OCI-LY1 (cell line): ENCODE results near the gene GNGT1.
A peak's percentile ranks its signal among the peaks of the same experiment; 100 is the strongest.

ENCODE experiments used
- H2AFZ ChIP-seq: fragments of 200-600 bp; sonication (generic), shearing (Covaris generic); 2 replicates; pipeline ENCODE4 v1.6.0; 2014; ENCODE audit warnings: antibody characterized with exemption, mild to moderate bottlenecking, low read length
- H3F3A ChIP-seq: fragments of 200-600 bp; sonication (generic), shearing (Covaris generic); 2 replicates; pipeline ENCODE4 v1.6.0; 2014; ENCODE audit warnings: mild to moderate bottlenecking, antibody characterized with exemption, low read length, moderate library complexity; ENCODE audit not compliant: insufficient read depth
- H3K27ac ChIP-seq: fragments of 200-600 bp; sonication (generic); 2 replicates; pipeline ENCODE4 v1.5.1; 2014; ENCODE audit warnings: low read length, mixed run types, mild to moderate bottlenecking, low read depth; ENCODE audit not compliant: poor library complexity, severe bottlenecking
- H3K27me3 ChIP-seq: fragments of 200-600 bp; sonication (generic); 2 replicates; pipeline ENCODE4 v1.6.0; 2014; ENCODE audit warnings: antibody characterized with exemption, mild to moderate bottlenecking, low read length, moderate library complexity; ENCODE audit not compliant: insufficient read depth
- H3K36me3 ChIP-seq: fragments of 200-600 bp; sonication (generic); 2 replicates; pipeline ENCODE4 v1.6.1; 2014; ENCODE audit warnings: mild to moderate bottlenecking, antibody characterized with exemption, low read length, moderate library complexity, mixed read lengths; ENCODE audit not compliant: insufficient read depth
- H3K4me1 ChIP-seq: fragments of 200-600 bp; sonication (generic); 2 replicates; pipeline ENCODE4 v1.5.1; 2014; ENCODE audit warnings: mild to moderate bottlenecking, low read length, moderate library complexity; ENCODE audit not compliant: insufficient read depth, severe bottlenecking
- H3K4me2 ChIP-seq: fragments of 200-600 bp; sonication (generic), shearing (Covaris generic); 2 replicates; pipeline ENCODE4 v1.6.1; 2014; ENCODE audit warnings: low read length
- H3K4me3 ChIP-seq: fragments of 200-600 bp; sonication (generic); 2 replicates; pipeline ENCODE4 v1.5.1; 2014; ENCODE audit warnings: low read length, low read depth, mild to moderate bottlenecking, mixed read lengths; ENCODE audit not compliant: poor library complexity, severe bottlenecking
- H3K79me2 ChIP-seq: fragments of 200-600 bp; shearing (Covaris generic); 2 replicates; pipeline ENCODE4 v1.6.1; 2016; ENCODE audit warnings: mixed run types, low read length, mixed read lengths; ENCODE audit not compliant: insufficient read depth
- H3K9ac ChIP-seq: fragments of 200-600 bp; sonication (generic), shearing (Covaris generic); 2 replicates; pipeline ENCODE4 v1.6.1; 2014; ENCODE audit warnings: mild to moderate bottlenecking, low read length, mixed read lengths
- H3K9me2 ChIP-seq: fragments of 200-600 bp; sonication (generic), shearing (Covaris generic); 2 replicates; pipeline ENCODE4 v1.6.1; 2014; ENCODE audit warnings: low read depth, mild to moderate bottlenecking, low read length, mixed read lengths
- H3K9me3 ChIP-seq: fragments of 200-600 bp; shearing (Covaris generic); 2 replicates; pipeline ENCODE4 v1.6.1; 2014; ENCODE audit warnings: low read length, mixed read lengths
- H4K20me1 ChIP-seq: fragments of 200-600 bp; sonication (generic), shearing (Covaris generic); 2 replicates; pipeline ENCODE4 v1.6.0; 2016; ENCODE audit warnings: mild to moderate bottlenecking, low read length; ENCODE audit not compliant: insufficient read depth
- CTCF ChIP-seq: fragments of 200-600 bp; sonication (generic), shearing (Covaris generic); IDR thresholded peaks from 2 replicates; pipeline ENCODE4 v1.5.1; 2017; ENCODE audit warnings: mild to moderate bottlenecking, antibody characterized with exemption, low read length, moderate library complexity, mixed read lengths
- EZH2 ChIP-seq: fragments of 200-600 bp; sonication (generic), shearing (Covaris generic); IDR thresholded peaks from 2 replicates; pipeline ENCODE4 v1.8.0; 2017; ENCODE audit warnings: borderline replicate concordance, mixed run types, mild to moderate bottlenecking, antibody characterized with exemption, low read length, moderate library complexity, mixed read lengths

GNGT1 gene

GRCh38 chr7:93873998-93874574 is 32.3 kb upstream of the GNGT1 start:
- Histone ChIP-seq H4K20me1 (no peaks in the 10 kb centered on the region), H3K9me3 (0 out of 2 replicates have a peak, but pooled peaks cover 3% of the 10 kb centered on the region), H3K27ac (no peak overlapping the region), H3F3A (no peaks in the 10 kb centered on the region), H3K36me3 (no peaks in the 10 kb centered on the region), H3K4me3 (no peak overlapping the region), H3K4me2 (no peak overlapping the region), H3K9ac (no peak overlapping the region), H2AFZ (no peak overlapping the region), H3K79me2 (no peaks in the 10 kb centered on the region), H3K9me2 (no peaks in the 10 kb centered on the region; the same call in 1 of the 2 replicates), H3K27me3 (no peaks in the 10 kb centered on the region), H3K4me1 (no peaks in the 10 kb centered on the region)
- TF ChIP-seq EZH2 (no peak), CTCF (no peak)

DNA sequence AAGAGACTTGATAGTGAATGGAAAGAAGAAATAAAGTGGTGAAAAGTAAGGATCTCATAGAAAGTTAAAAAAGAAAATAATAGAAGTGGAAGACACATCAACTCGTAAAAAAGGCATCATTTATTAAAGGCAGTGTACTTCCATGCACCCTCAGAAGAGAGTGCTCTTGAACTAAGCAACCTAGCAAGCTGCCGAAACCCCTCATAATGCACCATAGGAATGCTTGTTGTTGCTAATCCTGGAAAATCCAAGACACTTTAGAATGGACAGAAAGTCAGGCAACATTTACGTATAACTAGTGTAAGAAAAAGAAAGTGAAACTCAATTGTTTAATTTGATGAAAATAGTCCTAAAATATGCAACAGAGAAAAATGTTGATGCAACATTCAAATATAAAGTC is 28.6 kb upstream of the GNGT1 start:
- H3K27ac ChIP-seq: no peak overlapping the region
- no peaks in the 10 kb centered on the region for H4K20me1 ChIP-seq
- TF ChIP-seq CTCF (0 out of 2 replicates have a peak, but pooled peaks have one; percentile 19), EZH2 (no peak)
- H3F3A ChIP-seq: no peaks in the 10 kb centered on the region
- peaks cover 6% of the 10 kb centered on the region; the same call in 1 of the 2 replicates for H3K9me3 ChIP-seq
- no peaks in the 10 kb centered on the region for H3K27me3 ChIP-seq
- no peak overlapping the region for H3K9ac ChIP-seq
- H2AFZ ChIP-seq: no peak overlapping the region
- H3K36me3 ChIP-seq: no peaks in the 10 kb centered on the region
- no peaks in the 10 kb centered on the region for H3K4me1 ChIP-seq
- H3K4me2 ChIP-seq: no peak overlapping the region
- no peak overlapping the region for H3K4me3 ChIP-seq
- no peaks in the 10 kb centered on the region for H3K79me2 ChIP-seq
- no peaks in the 10 kb centered on the region for H3K9me2 ChIP-seq

DNA sequence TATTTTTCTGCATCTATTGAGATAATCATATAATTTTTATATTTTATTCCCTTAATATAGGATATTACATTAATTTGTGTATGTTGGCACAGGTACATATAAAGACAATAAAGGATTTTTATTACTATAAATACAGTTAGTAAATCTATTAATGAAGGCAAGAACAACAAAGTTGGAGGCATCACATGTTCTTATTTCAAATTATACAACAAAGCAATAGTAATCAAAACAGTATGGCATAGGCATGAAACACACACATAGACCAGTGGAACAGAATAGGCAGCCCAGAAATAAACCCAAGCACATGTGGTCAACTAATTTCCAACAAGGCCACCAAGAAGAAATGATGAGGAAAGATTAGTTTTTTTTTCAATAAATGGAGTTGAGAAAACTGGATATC is 27.0 kb upstream of the GNGT1 start:
- Histone ChIP-seq H3F3A (no peaks in the 10 kb centered on the region), H3K9me3 (peaks cover 6% of the 10 kb centered on the region; the same call in 1 of the 2 replicates), H3K9me2 (no peaks in the 10 kb centered on the region), H3K79me2 (no peaks in the 10 kb centered on the region), H3K4me3 (no peak overlapping the region), H4K20me1 (no peaks in the 10 kb centered on the region), H3K27ac (no peak overlapping the region), H3K4me2 (no peak overlapping the region), H3K9ac (no peak overlapping the region), H3K36me3 (no peaks in the 10 kb centered on the region), H3K27me3 (no peaks in the 10 kb centered on the region), H2AFZ (no peak overlapping the region), H3K4me1 (no peaks in the 10 kb centered on the region)
- TF ChIP-seq EZH2: no peak
- no peak for TF ChIP-seq CTCF
